Measurements from ENCODE around the gene FGF18.

Gene FGF18

DNA sequence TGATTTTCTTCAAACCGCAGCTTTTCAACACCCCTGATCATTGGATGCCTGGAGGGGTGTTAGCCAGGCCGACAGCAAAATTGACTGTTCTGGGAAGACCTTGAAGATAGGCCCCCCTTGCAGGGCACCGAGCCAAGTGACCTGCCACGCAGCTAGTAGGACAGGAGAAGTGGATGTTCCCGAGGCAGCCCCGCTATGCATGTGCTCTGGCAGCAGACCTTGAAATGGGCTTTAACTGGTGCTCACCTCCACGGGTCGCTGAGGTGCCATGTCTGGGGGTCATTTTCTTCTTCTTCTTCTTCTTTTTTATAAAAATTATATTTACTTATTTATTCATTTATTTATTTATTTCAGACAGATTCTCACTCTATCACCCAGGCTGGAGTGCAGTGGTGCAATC lies 12.6 kb downstream of the FGF18 start:
- no peaks in the 10 kb centered on the region for H3K4me1 ChIP-seq (ENCODE audit: insufficient read depth, low read length)
- H3K27me3 ChIP-seq (ENCODE audit: insufficient read depth, low read length): no peaks in the 10 kb centered on the region
- H3K36me3 ChIP-seq (ENCODE audit: insufficient read depth, low read length): no peaks in the 10 kb centered on the region
- H2AFZ ChIP-seq (ENCODE audit: low read depth, low read length): no peak overlapping the region
- no peak overlapping the region for H3K4me3 ChIP-seq (ENCODE audit: low read length)
- no peaks in the 10 kb centered on the region for H3K9me3 ChIP-seq (ENCODE audit: low read length)

DNA sequence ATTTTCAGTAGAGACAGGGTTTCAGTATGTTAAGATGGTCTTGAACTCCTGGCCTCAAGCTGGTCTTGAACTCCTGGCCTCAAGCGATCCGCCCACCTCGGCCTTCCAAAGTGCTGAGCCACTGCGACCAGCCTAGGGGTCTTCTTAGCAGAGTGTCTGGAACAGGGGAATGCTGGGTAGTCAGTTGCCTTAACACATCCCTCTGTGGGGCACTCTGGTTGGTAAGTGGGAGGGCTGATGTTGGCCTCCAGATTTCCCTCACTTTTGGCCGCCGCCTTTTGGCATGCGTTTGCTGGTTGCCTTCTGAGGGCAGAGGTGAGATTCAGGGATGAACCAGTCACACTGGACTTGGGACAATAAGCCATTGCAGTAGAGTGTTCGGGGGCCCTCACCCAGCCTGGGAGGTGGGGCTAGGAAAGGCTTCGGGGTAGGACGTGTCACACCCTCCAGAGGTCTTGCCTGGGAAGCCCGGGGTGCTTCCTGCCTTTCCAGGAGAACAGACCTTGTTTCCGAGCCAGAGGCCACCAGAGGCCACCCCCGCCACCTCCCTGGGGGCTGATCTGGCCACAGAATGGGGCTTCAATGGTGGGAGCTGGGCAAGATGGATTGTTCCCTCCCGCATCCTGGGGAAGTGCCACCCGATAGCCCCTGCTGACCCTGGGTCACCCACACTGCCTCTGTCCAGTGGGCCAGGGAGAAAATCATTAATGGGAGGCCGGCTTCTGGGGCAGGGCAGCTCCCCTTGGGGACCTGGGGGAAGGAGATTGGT lies 13.3 kb downstream of the FGF18 start:
- Histone ChIP-seq H3K27me3 (ENCODE audit: insufficient read depth, low read length) (no peaks in the 10 kb centered on the region), H3K4me1 (ENCODE audit: insufficient read depth, low read length) (no peaks in the 10 kb centered on the region), H2AFZ (ENCODE audit: low read depth, low read length) (no peak overlapping the region), H3K9me3 (ENCODE audit: low read length) (no peaks in the 10 kb centered on the region), H3K4me3 (ENCODE audit: low read length) (no peak overlapping the region), H3K36me3 (ENCODE audit: insufficient read depth, low read length) (no peaks in the 10 kb centered on the region)

DNA sequence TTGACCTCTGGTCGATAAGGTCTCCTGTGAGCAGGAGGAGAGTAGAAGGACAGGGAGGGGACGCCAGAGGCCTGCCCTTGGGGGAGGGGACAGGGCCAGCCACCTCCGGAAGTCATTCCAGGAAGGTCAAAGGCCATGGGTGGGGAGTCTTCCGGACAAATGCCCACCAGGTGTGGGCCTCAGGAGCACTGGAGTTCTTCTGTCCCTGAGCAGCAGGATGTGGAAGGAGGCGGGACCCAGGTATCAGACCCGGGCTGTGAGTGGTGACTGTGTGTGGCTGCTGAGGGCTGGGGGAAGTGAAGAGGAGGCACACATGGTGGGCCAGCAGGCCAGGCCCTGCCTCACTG lies 13.9 kb downstream of the FGF18 start:
- no peak overlapping the region for H3K4me3 ChIP-seq (ENCODE audit: low read length)
- H3K9me3 ChIP-seq (ENCODE audit: low read length): no peaks in the 10 kb centered on the region
- H3K36me3 ChIP-seq (ENCODE audit: insufficient read depth, low read length): no peaks in the 10 kb centered on the region
- H2AFZ ChIP-seq (ENCODE audit: low read depth, low read length): no peak overlapping the region
- H3K27me3 ChIP-seq (ENCODE audit: insufficient read depth, low read length): no peaks in the 10 kb centered on the region
- no peaks in the 10 kb centered on the region for H3K4me1 ChIP-seq (ENCODE audit: insufficient read depth, low read length)

DNA sequence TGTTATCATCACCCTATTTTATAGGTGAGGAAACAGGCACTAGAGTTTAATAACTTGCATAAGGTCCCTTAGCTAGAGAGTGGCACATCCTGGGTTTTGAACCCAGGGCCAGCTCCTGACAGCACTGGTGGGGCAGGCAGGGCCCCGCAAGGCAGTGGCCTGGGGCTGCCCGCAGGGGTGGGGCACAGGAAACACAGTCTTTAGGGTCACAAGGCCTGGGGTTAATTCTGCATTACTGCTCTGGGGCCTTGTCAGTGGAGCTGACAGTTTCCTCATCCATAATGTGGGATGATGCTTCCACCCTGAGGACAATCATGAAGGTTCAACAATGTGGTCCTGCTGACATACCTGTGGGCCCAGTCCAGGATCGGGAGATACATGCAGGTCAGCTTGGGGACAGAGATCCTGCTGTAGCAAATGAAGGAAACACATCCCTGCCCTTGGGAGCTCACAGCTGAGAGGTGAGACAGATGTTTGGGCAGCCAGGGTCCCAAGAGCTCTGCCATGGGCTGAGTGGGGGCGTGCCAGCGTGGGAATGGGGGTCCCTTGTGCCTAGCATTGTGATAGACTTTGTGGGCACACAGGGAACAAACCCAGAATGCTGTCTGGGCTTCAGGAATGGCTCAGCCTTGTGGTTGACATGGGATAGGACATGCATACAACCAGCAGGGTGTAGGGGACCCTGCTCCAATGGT lies 14.7 kb downstream of the FGF18 start:
- H3K36me3 ChIP-seq (ENCODE audit: insufficient read depth, low read length): no peaks in the 10 kb centered on the region
- H3K27me3 ChIP-seq (ENCODE audit: insufficient read depth, low read length): no peaks in the 10 kb centered on the region
- no peaks in the 10 kb centered on the region for H3K4me1 ChIP-seq (ENCODE audit: insufficient read depth, low read length)
- no peaks in the 10 kb centered on the region for H3K9me3 ChIP-seq (ENCODE audit: low read length)
- H3K4me3 ChIP-seq (ENCODE audit: low read length): no peak overlapping the region
- no peak overlapping the region for H2AFZ ChIP-seq (ENCODE audit: low read depth, low read length)

DNA sequence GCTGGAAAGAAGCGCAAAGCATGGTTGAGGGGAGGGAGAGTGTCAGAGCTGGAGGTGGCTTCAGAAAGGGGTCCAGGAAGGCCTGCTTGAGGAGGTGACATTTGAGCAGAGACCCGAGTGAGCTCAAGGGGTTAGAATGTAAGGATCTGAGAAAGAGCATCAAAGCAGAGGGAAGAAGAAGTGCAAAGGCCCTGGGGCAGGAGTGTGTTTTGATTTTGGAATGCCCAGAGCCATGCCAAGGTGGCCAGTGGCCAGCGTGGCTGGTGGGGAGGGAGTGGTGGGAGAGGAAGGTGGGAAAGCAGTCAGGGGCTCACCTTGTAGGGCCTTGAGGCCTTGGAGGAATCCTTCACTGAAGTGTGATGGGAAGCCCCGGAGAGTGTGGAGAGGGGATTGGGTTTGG lies 15.4 kb downstream of the FGF18 start:
- no peaks in the 10 kb centered on the region for H3K36me3 ChIP-seq (ENCODE audit: insufficient read depth, low read length)
- H2AFZ ChIP-seq (ENCODE audit: low read depth, low read length): no peak overlapping the region
- H3K4me3 ChIP-seq (ENCODE audit: low read length): no peak overlapping the region
- no peaks in the 10 kb centered on the region for H3K27me3 ChIP-seq (ENCODE audit: insufficient read depth, low read length)
- H3K4me1 ChIP-seq (ENCODE audit: insufficient read depth, low read length): no peaks in the 10 kb centered on the region
- no peaks in the 10 kb centered on the region for H3K9me3 ChIP-seq (ENCODE audit: low read length)

DNA sequence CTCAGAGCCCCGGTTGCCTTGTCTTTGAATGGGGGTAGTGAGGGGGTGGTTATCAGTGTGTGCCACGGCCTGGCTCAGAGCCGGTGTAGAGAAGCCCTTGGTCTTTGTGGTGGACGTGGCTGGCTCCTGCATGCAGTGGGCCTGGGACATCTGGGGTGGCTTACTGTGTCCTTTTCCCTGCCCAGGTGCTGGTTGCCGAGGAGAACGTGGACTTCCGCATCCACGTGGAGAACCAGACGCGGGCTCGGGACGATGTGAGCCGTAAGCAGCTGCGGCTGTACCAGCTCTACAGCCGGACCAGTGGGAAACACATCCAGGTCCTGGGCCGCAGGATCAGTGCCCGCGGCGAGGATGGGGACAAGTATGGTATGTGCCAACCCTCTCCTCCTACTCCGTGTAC lies 16.5 kb downstream of the FGF18 start:
- Histone ChIP-seq H3K9me3 (ENCODE audit: low read length) (no peaks in the 10 kb centered on the region), H3K4me3 (ENCODE audit: low read length) (no peak overlapping the region), H2AFZ (ENCODE audit: low read depth, low read length) (no peak overlapping the region), H3K27me3 (ENCODE audit: insufficient read depth, low read length) (no peaks in the 10 kb centered on the region), H3K4me1 (ENCODE audit: insufficient read depth, low read length) (no peaks in the 10 kb centered on the region), H3K36me3 (ENCODE audit: insufficient read depth, low read length) (no peaks in the 10 kb centered on the region)

DNA sequence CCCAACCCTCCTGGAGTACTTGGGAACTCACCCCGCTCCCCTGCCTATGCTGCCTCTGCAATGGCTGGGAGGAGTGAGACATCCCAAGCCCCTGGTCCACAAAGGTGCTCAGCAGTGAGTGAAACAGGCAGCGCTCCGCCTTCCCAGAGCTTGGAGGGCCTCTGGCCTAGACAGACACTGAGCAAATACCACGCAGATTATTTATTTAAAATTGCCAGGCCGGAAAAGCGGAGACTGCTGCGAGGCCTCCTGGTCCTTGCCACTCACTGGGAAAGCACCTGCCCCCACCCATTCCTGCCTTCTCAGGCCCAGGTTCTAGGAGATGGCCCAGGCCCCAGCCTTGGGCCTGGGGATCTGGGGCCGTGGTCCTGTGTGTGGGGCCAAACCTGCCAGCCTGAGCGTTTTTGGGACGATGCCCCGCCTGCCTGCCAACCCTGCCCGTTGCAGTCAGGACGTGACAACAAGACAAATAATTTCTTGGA lies 17.4 kb downstream of the FGF18 start:
- Histone ChIP-seq H3K4me1 (ENCODE audit: insufficient read depth, low read length) (no peaks in the 10 kb centered on the region), H3K4me3 (ENCODE audit: low read length) (no peak overlapping the region), H2AFZ (ENCODE audit: low read depth, low read length) (no peak overlapping the region), H3K36me3 (ENCODE audit: insufficient read depth, low read length) (no peaks in the 10 kb centered on the region), H3K27me3 (ENCODE audit: insufficient read depth, low read length) (no peaks in the 10 kb centered on the region), H3K9me3 (ENCODE audit: low read length) (no peaks in the 10 kb centered on the region)

DNA sequence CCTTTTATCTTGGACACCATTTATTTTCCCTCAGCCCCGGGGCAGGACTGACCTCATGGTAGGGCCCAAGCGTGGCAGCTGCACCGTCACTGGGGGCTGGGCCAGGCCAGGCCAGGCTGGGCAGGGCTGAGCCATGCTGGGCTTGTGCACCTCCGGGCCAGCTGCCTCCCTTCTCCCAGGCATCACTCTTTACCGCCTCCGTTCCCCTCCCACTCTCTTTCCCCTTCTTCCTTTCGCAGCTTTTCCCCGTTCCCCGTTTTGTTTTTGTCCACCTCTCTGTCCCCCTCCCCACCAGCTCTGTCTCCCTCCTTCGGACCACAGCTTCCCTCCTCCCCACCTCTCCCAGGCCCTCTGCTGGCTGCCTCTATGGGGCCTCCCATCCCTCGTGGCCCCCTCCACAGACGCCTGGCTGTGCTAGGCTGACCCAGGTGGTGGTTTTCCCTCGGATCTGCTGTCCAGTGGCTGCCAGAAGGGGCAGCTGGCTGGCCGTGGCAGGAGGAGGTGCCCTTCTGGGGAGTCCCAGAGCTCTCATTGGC lies 17.9 kb downstream of the FGF18 start:
- no peaks in the 10 kb centered on the region for H3K36me3 ChIP-seq (ENCODE audit: insufficient read depth, low read length)
- no peaks in the 10 kb centered on the region for H3K4me1 ChIP-seq (ENCODE audit: insufficient read depth, low read length)
- H3K9me3 ChIP-seq (ENCODE audit: low read length): no peaks in the 10 kb centered on the region
- no peak overlapping the region for H2AFZ ChIP-seq (ENCODE audit: low read depth, low read length)
- H3K27me3 ChIP-seq (ENCODE audit: insufficient read depth, low read length): no peaks in the 10 kb centered on the region
- no peak overlapping the region for H3K4me3 ChIP-seq (ENCODE audit: low read length)

DNA sequence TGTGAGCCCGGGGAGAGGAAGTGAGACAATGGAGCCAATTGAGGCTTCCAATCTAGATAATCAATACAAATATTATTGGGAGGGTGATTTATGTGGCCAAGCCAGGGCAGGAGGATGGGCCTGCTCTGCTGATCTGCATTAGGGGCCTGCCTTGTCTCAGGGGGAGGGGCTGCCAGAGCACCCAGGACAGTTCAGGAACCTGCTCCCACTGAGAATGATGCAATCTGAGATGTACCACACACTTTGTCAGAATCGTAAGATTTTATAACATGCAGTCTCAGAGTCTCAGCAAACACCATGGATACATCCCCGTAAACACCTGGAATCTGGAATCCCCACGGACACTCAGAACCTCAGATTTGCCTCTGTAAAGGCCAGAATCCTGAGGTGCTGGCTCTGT lies 19.3 kb downstream of the FGF18 start:
- H3K27me3 ChIP-seq (ENCODE audit: insufficient read depth, low read length): no peaks in the 10 kb centered on the region
- no peaks in the 10 kb centered on the region for H3K4me1 ChIP-seq (ENCODE audit: insufficient read depth, low read length)
- H3K9me3 ChIP-seq (ENCODE audit: low read length): no peaks in the 10 kb centered on the region
- H3K4me3 ChIP-seq (ENCODE audit: low read length): no peak overlapping the region
- H2AFZ ChIP-seq (ENCODE audit: low read depth, low read length): no peak overlapping the region
- H3K36me3 ChIP-seq (ENCODE audit: insufficient read depth, low read length): no peaks in the 10 kb centered on the region

DNA sequence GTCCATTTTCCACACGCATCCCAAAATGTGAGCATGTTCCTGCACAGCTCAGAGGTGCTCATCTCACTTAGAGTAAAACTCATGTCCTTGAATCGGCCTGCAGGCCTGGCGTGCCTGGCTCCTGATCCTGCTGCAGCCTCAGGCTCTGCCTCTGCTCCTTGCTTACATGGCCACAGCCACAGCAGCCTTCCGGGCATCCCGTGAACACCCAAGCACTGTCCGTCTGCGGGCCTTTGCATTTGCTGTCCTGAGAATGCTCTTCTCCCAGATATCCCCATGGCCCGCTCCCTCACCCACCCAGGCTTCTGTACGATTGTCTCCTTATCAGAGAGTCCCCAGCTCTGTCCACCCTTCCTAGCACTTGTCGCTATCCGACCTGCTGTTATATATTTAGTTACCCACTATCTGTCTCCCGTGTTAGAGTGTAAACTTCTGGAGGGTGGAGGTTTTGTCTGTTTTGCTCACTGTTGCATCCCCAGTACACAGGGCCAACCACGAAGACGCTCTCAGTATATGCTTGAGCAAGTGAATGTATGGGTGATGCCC lies 21.9 kb downstream of the FGF18 start:
- no peaks in the 10 kb centered on the region for H3K27me3 ChIP-seq (ENCODE audit: insufficient read depth, low read length)
- no peak overlapping the region for H2AFZ ChIP-seq (ENCODE audit: low read depth, low read length)
- no peaks in the 10 kb centered on the region for H3K4me1 ChIP-seq (ENCODE audit: insufficient read depth, low read length)
- H3K4me3 ChIP-seq (ENCODE audit: low read length): no peak overlapping the region
- H3K36me3 ChIP-seq (ENCODE audit: insufficient read depth, low read length): no peaks in the 10 kb centered on the region
- H3K9me3 ChIP-seq (ENCODE audit: low read length): no peaks in the 10 kb centered on the region

DNA sequence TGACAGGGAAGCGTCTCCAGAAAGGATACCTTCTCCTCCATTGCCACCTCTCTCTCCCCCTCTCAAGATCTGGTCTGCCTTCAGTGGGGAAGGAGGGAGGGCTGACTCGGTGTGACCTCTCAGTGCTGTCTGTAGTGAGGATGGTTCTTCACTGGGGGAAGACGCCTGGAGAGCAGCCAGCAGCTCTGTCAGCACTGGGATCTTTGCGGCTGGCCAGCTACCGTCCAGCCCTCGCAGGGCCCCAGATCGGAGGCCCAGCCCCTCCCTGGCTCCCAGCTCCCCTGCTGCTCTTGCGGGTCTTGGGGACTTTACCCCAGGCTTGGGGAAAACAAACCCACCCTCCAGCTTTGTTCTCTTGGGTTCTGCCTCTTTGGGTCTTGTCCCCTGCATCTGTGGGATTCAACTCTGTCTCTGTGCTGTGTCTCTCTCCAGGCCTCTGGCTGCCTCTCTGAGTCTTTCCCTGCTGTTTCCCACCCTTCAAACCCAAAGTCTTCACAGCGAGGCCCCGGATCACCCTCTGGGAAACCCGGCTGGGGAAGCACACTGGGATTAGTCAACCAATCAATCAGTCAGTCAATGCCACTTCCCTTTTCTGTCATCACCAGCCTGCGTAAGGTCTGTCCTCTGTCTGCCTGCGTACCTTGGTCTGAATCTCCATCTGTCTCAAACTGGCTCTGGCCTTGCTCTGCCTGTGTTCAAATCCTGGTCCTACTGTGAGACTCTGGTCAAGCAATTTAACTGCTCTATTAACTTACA lies 23.0 kb downstream of the FGF18 start:
- Histone ChIP-seq H3K9me3 (ENCODE audit: low read length) (no peaks in the 10 kb centered on the region), H3K36me3 (ENCODE audit: insufficient read depth, low read length) (no peaks in the 10 kb centered on the region), H3K27me3 (ENCODE audit: insufficient read depth, low read length) (no peaks in the 10 kb centered on the region), H3K4me3 (ENCODE audit: low read length) (no peak overlapping the region), H3K4me1 (ENCODE audit: insufficient read depth, low read length) (no peaks in the 10 kb centered on the region), H2AFZ (ENCODE audit: low read depth, low read length) (no peak overlapping the region)

DNA sequence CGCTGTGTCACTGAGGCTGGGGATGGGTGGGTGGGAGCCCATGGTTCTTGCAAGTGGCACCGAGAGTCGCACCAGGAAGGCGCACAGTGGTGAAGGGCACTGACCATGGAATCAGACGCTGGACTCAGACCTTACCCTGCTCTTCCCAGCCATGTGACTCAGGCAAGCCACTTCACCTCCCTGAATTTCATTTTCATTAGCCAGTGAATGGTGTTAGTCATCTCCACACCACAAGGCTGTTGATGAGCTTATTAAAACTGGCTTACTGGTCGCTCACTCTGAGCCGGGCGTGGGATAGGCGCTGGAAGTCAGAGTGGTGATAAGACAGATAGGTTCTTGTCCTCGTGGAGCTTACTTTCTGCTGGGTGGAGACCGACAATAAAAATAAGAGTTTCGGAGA lies 25.1 kb downstream of the FGF18 start:
- no peaks in the 10 kb centered on the region for H3K36me3 ChIP-seq (ENCODE audit: insufficient read depth, low read length)
- no peak overlapping the region for H3K4me3 ChIP-seq (ENCODE audit: low read length)
- no peaks in the 10 kb centered on the region for H3K27me3 ChIP-seq (ENCODE audit: insufficient read depth, low read length)
- H3K4me1 ChIP-seq (ENCODE audit: insufficient read depth, low read length): no peaks in the 10 kb centered on the region
- H3K9me3 ChIP-seq (ENCODE audit: low read length): no peaks in the 10 kb centered on the region
- no peak overlapping the region for H2AFZ ChIP-seq (ENCODE audit: low read depth, low read length)
